GM12878 (cell line): ENCODE measurements around the gene TADA1.

Experiments
- BHLHE40 ChIP-seq, 2 experiments: fragments of 450-650 bp in 1 of 2; IDR thresholded peaks; 2 replicates each; pipeline ENCODE4 v1.6.1; 2011 to 2017; ENCODE audit warnings: low read depth in 2 of 2, borderline replicate concordance in 1 of 2, improper control_type of control experiment in 1 of 2, low read length in 1 of 2, mild to moderate bottlenecking in 1 of 2
- CREM ChIP-seq: IDR thresholded peaks from 2 replicates; pipeline ENCODE4 v1.6.1; 2014; ENCODE audit warnings: antibody characterized with exemption, low read depth
- EP300 ChIP-seq, 2 experiments: fragments of 150-350 bp in 1 of 2; IDR thresholded peaks; 2 replicates each; pipeline ENCODE4 v1.6.1; 2011 to 2012; ENCODE audit warnings: low read depth in 2 of 2, low read length in 2 of 2, borderline replicate concordance in 1 of 2, improper control_type of control experiment in 1 of 2, inconsistent platforms in 1 of 2; ENCODE audit not compliant: control insufficient read depth in 1 of 2
- HCFC1 ChIP-seq: fragments of 150-350 bp; IDR thresholded peaks from 2 replicates; pipeline ENCODE4 v1.6.1; 2014; ENCODE audit warnings: low read length
- POLR2A ChIP-seq: IDR thresholded peaks from 2 replicates; pipeline ENCODE4 v1.6.1; 2011; ENCODE audit warnings: low read depth, mild to moderate bottlenecking, low read length
- SUPT20H ChIP-seq: IDR thresholded peaks from 2 replicates; pipeline ENCODE4 v1.6.1; 2011; ENCODE audit warnings: low read depth, mild to moderate bottlenecking, low read length, moderate library complexity, borderline replicate concordance; ENCODE audit not compliant: control insufficient read depth
- TAF1 ChIP-seq: IDR thresholded peaks from 2 replicates; pipeline ENCODE4 v1.6.1; 2011; ENCODE audit warnings: mild to moderate bottlenecking, low read depth, low read length, borderline replicate concordance
- ZBTB40 ChIP-seq: fragments of 450-650 bp; IDR thresholded peaks from 2 replicates; pipeline ENCODE4 v1.6.1; 2016; ENCODE audit warnings: mild to moderate bottlenecking, moderate library complexity, borderline replicate concordance
- TF ChIP-seq, protein P1 (sequence below): IDR thresholded peaks from 2 replicates; pipeline ENCODE4 v1.6.1; 2012; ENCODE audit warnings: low read depth, low read length, improper control_type of control experiment
- TF ChIP-seq, protein P2 (sequence below), 3 experiments: IDR thresholded peaks in 2 of 3; conservative IDR thresholded peaks in 1 of 3; 2 replicates each; pipeline ENCODE4 v1.5.1; 2011; ENCODE audit warnings: low read depth in 3 of 3, low read length in 3 of 3, mild to moderate bottlenecking in 3 of 3, control low read depth in 2 of 3, moderate library complexity in 2 of 3, inconsistent platforms in 1 of 3, mixed read lengths in 1 of 3; ENCODE audit not compliant: control insufficient read depth in 2 of 3, insufficient read depth in 1 of 3; ENCODE audit errors: extremely low read depth in 1 of 3
- TF ChIP-seq, protein P3 (sequence below): IDR thresholded peaks from 2 replicates; pipeline ENCODE4 v1.6.1; 2012; ENCODE audit warnings: low read length, inconsistent platforms

GRCh38 chr1:166884971-166885370 lies 8.9 kb upstream of the TADA1 start:
- TF ChIP-seq EP300 (IDR thresholded peaks at IDR 0.05; ENCODE audit: borderline replicate concordance in 1 of 2, control insufficient read depth in 1 of 2, low read depth in 2 of 2, low read length in 2 of 2) (no peak), ZBTB40 (no peak), HCFC1 (no peak), SUPT20H (no peak), TAF1 (no peak), POLR2A (no peak), BHLHE40 (IDR thresholded peaks at IDR 0.05; ENCODE audit: borderline replicate concordance in 1 of 2, low read depth in 2 of 2, low read length in 1 of 2) (no peak), CREM (no peak)
- TF ChIP-seq, protein P1, sequence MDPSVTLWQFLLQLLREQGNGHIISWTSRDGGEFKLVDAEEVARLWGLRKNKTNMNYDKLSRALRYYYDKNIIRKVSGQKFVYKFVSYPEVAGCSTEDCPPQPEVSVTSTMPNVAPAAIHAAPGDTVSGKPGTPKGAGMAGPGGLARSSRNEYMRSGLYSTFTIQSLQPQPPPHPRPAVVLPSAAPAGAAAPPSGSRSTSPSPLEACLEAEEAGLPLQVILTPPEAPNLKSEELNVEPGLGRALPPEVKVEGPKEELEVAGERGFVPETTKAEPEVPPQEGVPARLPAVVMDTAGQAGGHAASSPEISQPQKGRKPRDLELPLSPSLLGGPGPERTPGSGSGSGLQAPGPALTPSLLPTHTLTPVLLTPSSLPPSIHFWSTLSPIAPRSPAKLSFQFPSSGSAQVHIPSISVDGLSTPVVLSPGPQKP = no peak
- TF ChIP-seq, protein P2, sequence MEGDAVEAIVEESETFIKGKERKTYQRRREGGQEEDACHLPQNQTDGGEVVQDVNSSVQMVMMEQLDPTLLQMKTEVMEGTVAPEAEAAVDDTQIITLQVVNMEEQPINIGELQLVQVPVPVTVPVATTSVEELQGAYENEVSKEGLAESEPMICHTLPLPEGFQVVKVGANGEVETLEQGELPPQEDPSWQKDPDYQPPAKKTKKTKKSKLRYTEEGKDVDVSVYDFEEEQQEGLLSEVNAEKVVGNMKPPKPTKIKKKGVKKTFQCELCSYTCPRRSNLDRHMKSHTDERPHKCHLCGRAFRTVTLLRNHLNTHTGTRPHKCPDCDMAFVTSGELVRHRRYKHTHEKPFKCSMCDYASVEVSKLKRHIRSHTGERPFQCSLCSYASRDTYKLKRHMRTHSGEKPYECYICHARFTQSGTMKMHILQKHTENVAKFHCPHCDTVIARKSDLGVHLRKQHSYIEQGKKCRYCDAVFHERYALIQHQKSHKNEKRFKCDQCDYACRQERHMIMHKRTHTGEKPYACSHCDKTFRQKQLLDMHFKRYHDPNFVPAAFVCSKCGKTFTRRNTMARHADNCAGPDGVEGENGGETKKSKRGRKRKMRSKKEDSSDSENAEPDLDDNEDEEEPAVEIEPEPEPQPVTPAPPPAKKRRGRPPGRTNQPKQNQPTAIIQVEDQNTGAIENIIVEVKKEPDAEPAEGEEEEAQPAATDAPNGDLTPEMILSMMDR (IDR thresholded peaks at IDR 0.05 in 2 of 3, conservative IDR thresholded peaks at IDR 0.05 in 1 of 3; ENCODE audit: control insufficient read depth in 2 of 3, extremely low read depth in 1 of 3, insufficient read depth in 1 of 3, low read depth in 3 of 3, low read length in 3 of 3) = no peak
- TF ChIP-seq, protein P3, sequence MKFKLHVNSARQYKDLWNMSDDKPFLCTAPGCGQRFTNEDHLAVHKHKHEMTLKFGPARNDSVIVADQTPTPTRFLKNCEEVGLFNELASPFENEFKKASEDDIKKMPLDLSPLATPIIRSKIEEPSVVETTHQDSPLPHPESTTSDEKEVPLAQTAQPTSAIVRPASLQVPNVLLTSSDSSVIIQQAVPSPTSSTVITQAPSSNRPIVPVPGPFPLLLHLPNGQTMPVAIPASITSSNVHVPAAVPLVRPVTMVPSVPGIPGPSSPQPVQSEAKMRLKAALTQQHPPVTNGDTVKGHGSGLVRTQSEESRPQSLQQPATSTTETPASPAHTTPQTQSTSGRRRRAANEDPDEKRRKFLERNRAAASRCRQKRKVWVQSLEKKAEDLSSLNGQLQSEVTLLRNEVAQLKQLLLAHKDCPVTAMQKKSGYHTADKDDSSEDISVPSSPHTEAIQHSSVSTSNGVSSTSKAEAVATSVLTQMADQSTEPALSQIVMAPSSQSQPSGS = no peak
